Sigmoid colon (tissue), 7 donors: ENCODE data around the gene TFG. TPM values are rescaled to one million over a fixed set of nuclear protein-coding genes. Genes with fewer than 3 reads are reported as not detected.

Experiments
- polyA plus RNA-seq, 3 donors: library from polyadenylated mRNA; stranded (reverse); fragments of 200-250 nt; gene quantifications; one replicate each; pipeline ENCODE4 v1.2.3, GENCODE V29; 2013
- total RNA-seq, 4 donors: library from RNA; depleted of rRNA; stranded (reverse); fragments of >200 nt; gene quantifications; one replicate each; pipeline ENCODE4 v1.1.0, GENCODE V29; 2016
- donor health status: healthy with polysubstance abuse.
- donor health status: Bipolar disorder and iron deficiency.
- donor health status: healthy.

Gene TFG
- total and polyA plus RNA-seq, 7 donors, result 52.0 to 139 (median 64.9) TPM

Other genes starting within 250 kb of the TFG start
- gene TMEM45A, start 216.9 kb upstream of the TFG start, total RNA-seq, result 10 to 100 TPM; 12.2 to 23.9 (median 15.7) TPM
- gene TMEM45A, start 216.9 kb upstream of the TFG start, polyA plus RNA-seq, result 1 to 10 TPM; 1.4 to 9.0 (median 6.3) TPM
- not detected for gene ADGRG7, start 99.9 kb upstream of the TFG start, total RNA-seq
- 1 to 10 TPM; 1.2 to 7.4 (median 1.4) TPM for gene ADGRG7, start 99.9 kb upstream of the TFG start, polyA plus RNA-seq